ENCODE results near the gene HEBP1. TPM values are rescaled to one million over a fixed set of nuclear protein-coding genes. Genes with fewer than 3 reads are reported as not detected.

Gene HEBP1
- total RNA-seq, 6 donors from 2014 or later = 25.1 to 70.9 (median 63.7) TPM

DNA sequence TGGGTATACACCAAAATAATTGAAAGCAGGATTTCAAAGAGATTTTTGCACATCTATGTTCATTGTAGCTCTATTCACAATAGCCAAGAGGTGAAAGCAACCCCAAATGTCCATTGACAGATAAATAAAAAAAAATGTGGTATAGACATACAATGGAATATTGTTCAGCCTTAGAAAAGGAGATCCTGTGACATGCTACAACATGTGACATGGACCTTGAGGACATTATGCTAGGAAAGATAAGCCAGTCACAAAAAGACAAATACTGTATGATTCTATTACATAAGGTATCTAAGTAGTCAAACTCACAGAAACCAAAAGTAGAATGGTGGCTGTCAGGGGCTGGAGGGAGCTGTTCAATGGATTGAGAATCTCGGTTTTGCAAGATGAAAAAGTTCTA is 60.2 kb downstream of the HEBP1 start:
- Histone ChIP-seq H3K4me1 (no peaks in the 10 kb centered on the region), H3K36me3 (no peaks in the 10 kb centered on the region), H3K4me3 (no peak overlapping the region), H3K27ac (no peak overlapping the region), H3K9me3 (no peaks in the 10 kb centered on the region), H3K27me3 (no peaks in the 10 kb centered on the region)
- DNase-seq = no peak
- 73 to 89% methylated on average over 1 of the region's 1 CpG for WGBS, 2 donors
- TF ChIP-seq EP300 (IDR thresholded peaks at IDR 0.05) = no peak
- no peak for TF ChIP-seq POLR2AphosphoS5 (IDR thresholded peaks at IDR 0.05)
- TF ChIP-seq POLR2A (IDR thresholded peaks at IDR 0.05) = no peak
- TF ChIP-seq, protein P1, sequence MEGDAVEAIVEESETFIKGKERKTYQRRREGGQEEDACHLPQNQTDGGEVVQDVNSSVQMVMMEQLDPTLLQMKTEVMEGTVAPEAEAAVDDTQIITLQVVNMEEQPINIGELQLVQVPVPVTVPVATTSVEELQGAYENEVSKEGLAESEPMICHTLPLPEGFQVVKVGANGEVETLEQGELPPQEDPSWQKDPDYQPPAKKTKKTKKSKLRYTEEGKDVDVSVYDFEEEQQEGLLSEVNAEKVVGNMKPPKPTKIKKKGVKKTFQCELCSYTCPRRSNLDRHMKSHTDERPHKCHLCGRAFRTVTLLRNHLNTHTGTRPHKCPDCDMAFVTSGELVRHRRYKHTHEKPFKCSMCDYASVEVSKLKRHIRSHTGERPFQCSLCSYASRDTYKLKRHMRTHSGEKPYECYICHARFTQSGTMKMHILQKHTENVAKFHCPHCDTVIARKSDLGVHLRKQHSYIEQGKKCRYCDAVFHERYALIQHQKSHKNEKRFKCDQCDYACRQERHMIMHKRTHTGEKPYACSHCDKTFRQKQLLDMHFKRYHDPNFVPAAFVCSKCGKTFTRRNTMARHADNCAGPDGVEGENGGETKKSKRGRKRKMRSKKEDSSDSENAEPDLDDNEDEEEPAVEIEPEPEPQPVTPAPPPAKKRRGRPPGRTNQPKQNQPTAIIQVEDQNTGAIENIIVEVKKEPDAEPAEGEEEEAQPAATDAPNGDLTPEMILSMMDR (IDR thresholded peaks at IDR 0.05) = no peak
- no peak for ATAC-seq (ENCODE audit: low FRiP score in 2 of 2)

DNA sequence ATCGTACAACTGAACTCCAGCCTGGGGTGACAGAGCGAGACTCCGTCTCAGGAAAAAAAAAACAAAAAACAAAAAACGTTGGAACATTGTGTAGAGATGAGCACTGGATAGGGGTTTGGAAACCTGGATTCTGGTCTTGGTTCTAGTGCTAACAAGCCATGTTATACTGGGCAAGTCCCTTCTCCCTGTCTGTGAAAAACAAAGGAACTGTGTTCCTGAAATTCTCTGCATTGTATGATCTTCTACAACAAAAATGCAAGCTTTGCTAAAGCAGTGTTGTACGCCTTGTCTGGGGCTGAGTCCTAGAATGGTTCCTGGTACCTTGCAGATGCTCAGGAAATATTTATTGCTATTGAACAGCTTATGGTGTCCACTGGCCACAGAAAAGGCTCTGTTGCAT is 61.5 kb downstream of the HEBP1 start:
- Histone ChIP-seq H3K27ac (no peak overlapping the region), H3K4me3 (no peak overlapping the region), H3K36me3 (no peaks in the 10 kb centered on the region), H3K4me1 (no peaks in the 10 kb centered on the region), H3K27me3 (no peaks in the 10 kb centered on the region), H3K9me3 (no peaks in the 10 kb centered on the region)
- 80 to 86% methylated on average over 5 of the region's 5 CpGs for WGBS, 2 donors
- ATAC-seq (ENCODE audit: low FRiP score in 2 of 2) (no peak), DNase-seq (no peak)
- no peak for TF ChIP-seq POLR2AphosphoS5 (IDR thresholded peaks at IDR 0.05)
- TF ChIP-seq EP300 (IDR thresholded peaks at IDR 0.05) = no peak
- TF ChIP-seq POLR2A (IDR thresholded peaks at IDR 0.05) = no peak
- TF ChIP-seq, protein P1 (IDR thresholded peaks at IDR 0.05) = no peak

DNA sequence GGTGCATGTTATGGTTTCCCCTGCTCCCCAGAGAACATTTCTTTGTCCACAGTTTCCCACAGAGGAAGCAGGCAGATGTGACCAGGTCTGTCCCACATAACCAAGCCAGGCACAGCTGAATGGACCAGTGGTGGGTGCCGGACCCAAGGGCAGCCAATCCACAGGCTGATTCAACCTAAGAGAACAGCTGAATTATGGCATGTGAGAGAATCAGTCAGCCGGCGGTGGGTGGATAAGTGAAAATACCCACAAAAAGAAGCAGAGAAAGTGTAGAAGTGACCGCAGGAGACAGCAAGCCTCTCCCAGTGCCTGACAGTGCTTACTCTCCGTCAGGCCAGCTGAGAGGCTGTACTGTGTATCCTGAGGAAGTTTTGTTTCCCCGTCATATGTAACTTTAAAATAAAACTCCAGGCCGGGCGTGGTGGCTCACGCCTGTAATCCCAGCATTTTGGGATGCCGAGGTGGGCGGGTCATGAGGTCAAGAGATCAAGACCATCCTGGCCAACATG is 63.0 kb downstream of the HEBP1 start:
- no peak for ATAC-seq (ENCODE audit: low FRiP score in 2 of 2)
- no peaks in the 10 kb centered on the region for H3K4me1 ChIP-seq
- H3K36me3 ChIP-seq = no peaks in the 10 kb centered on the region
- H3K4me3 ChIP-seq = no peak overlapping the region
- TF ChIP-seq, protein P1 (IDR thresholded peaks at IDR 0.05) = no peak
- TF ChIP-seq POLR2AphosphoS5 (IDR thresholded peaks at IDR 0.05) (no peak), POLR2A (IDR thresholded peaks at IDR 0.05) (no peak), EP300 (IDR thresholded peaks at IDR 0.05) (no peak)
- DNase-seq = no peak
- H3K9me3 ChIP-seq = no peaks in the 10 kb centered on the region
- no peak overlapping the region for H3K27ac ChIP-seq
- 91 to 97% methylated on average over 11 of the region's 11 CpGs for WGBS, 2 donors
- no peaks in the 10 kb centered on the region for H3K27me3 ChIP-seq

DNA sequence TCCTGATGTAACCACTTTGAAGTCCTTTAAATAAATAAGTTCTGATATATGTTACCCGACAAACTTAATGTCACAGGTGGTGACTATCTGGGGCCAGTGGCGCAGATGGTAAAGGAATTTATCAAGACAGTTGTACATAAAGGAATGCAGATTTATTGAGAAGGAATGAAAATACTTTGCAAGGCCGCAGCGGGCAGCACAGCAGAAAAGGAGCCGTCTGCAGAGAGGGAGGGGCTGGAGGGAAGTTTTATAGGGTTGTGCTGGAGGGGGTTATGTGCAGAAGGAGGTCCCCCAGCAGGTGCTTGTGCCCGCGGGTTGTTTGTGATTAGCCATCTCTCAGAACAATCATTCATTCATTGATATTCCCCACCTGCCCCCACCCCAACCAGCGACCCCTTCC is 65.5 kb downstream of the HEBP1 start:
- WGBS, 2 donors = 68 to 76% methylated on average over 8 of the region's 8 CpGs
- H3K9me3 ChIP-seq = no peaks in the 10 kb centered on the region
- no peaks in the 10 kb centered on the region for H3K4me1 ChIP-seq
- no peak overlapping the region for H3K4me3 ChIP-seq
- H3K36me3 ChIP-seq = no peaks in the 10 kb centered on the region
- no peaks in the 10 kb centered on the region for H3K27me3 ChIP-seq
- H3K27ac ChIP-seq = no peak overlapping the region
- no peak for DNase-seq
- TF ChIP-seq POLR2A (IDR thresholded peaks at IDR 0.05) (no peak), POLR2AphosphoS5 (IDR thresholded peaks at IDR 0.05) (no peak), EP300 (IDR thresholded peaks at IDR 0.05) (no peak)
- TF ChIP-seq, protein P1 (IDR thresholded peaks at IDR 0.05) = no peak
- ATAC-seq (ENCODE audit: low FRiP score in 2 of 2) = no peak

DNA sequence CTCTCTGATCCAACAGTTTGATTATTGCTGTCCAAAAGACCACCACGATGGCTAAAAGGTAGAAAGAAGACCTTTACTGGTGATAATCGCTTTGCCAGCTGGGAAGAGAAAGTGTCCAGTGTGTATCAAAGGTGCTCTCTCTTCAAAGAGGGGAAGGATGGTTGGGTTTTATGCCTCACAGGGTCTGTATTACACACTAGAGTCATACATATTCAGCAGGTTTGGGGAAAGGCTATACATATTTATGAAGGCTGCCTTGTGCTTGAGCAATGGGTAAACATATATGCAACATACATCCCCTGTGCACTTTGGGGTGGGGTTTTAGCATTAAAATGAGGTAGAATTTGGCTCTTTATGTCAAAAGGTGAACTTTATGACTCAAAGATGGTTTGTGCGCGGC is 66.3 kb downstream of the HEBP1 start:
- Histone ChIP-seq H3K4me3 (no peak overlapping the region), H3K4me1 (no peaks in the 10 kb centered on the region), H3K27me3 (no peaks in the 10 kb centered on the region), H3K9me3 (no peaks in the 10 kb centered on the region), H3K36me3 (no peaks in the 10 kb centered on the region), H3K27ac (no peak overlapping the region)
- no peak for ATAC-seq (ENCODE audit: low FRiP score in 2 of 2)
- DNase-seq = no peak
- 93 to 96% methylated on average over 4 of the region's 4 CpGs for WGBS, 2 donors
- TF ChIP-seq EP300 (IDR thresholded peaks at IDR 0.05) = no peak

Measured in upper lobe of left lung (tissue), 6 donors.